SJSA1 (cell line): ENCODE data around the gene SOX12. TPM values are rescaled to one million over a fixed set of nuclear protein-coding genes. Genes with fewer than 3 reads are reported as not detected.
"Not testable (repeated sequence)": the region's sequence is repeated elsewhere in the genome, so short reads cannot be mapped to it uniquely, and the experiment has no call there.

Experiments
- DNase-seq, 2 experiments: peaks; one replicate each; pipeline ENCODE4 v3.0.0-alpha.2; 2015 to 2020; ENCODE audit warnings: low spot score in 2 of 2, low read depth in 1 of 2
- H3K27ac ChIP-seq: fragments of 250-450 bp; sonication (Bioruptor Pico); 2 replicates; pipeline ENCODE4 v1.5.1; 2020; ENCODE audit warnings: mild to moderate bottlenecking, moderate library complexity
- H3K27me3 ChIP-seq: fragments of 250-450 bp; sonication (Bioruptor Pico); replicated peaks from 2 replicates; pipeline ENCODE4 v1.5.1; 2020; ENCODE audit warnings: mild to moderate bottlenecking, moderate library complexity
- H3K36me3 ChIP-seq: fragments of 250-450 bp; sonication (Bioruptor Pico); 2 replicates; pipeline ENCODE4 v1.5.1; 2020; ENCODE audit warnings: mild to moderate bottlenecking
- H3K4me1 ChIP-seq: fragments of 250-450 bp; sonication (Bioruptor Pico); replicated peaks from 2 replicates; pipeline ENCODE4 v1.6.1; 2021; ENCODE audit warnings: mild to moderate bottlenecking
- H3K4me3 ChIP-seq: fragments of 250-450 bp; sonication (Bioruptor Pico); 2 replicates; pipeline ENCODE4 v1.5.1; 2020; ENCODE audit warnings: mild to moderate bottlenecking
- H3K9me3 ChIP-seq: fragments of 250-450 bp; sonication (Bioruptor Pico); replicated peaks from 2 replicates; pipeline ENCODE4 v1.5.1; 2020; ENCODE audit warnings: mild to moderate bottlenecking
- total RNA-seq: library from RNA; depleted of rRNA; stranded (reverse); fragments of >200 nt; shearing (Covaris generic); gene quantifications from 2 replicates; pipeline ENCODE4 v1.2.3, GENCODE V29; 2014

SOX12 gene
- total RNA-seq, 1 experiment from 2014 or later: 3.6 TPM

DNA sequence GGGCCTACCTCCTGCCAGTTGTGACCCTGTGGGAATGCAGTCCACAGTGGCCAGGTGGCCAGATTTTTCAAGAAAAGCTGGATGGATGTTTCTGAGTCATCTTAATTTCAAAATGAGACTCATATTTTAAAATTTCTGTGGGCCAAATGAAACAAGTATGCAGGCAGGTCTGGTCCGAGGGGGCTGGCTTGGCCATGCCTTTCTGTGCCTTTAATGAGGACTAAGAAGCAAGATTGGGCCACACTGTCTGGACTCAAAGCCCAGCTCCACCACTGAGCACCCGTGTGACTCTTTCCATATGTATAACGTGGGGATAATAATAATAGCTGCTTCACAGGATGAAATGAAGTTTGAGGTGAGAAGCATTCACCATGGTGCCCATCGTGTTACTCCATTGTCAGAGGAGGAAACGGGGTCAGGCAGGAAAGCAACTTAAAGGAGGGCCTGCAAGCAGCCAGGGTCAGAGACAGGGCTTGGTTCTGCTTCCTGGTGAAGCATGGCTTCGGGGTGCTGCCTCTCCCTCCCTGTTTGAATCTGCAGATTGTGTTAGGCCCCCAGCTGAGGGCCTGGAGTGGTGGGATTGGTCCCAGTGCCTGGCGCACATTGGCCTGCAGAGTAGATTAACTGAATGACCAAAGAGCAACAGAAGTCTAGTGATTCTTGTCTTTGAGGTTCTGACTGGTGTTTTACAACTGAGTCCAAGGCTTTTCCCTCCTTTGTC, 3.8 kb downstream of the SOX12 start:
- no peak for DNase-seq
- no peak overlapping the region for H3K27ac ChIP-seq
- H3K4me3 ChIP-seq: no peak overlapping the region
- H3K27me3 ChIP-seq: no peaks in the 10 kb centered on the region
- peaks cover 14% of the 10 kb centered on the region for H3K36me3 ChIP-seq
- no peaks in the 10 kb centered on the region; the same call in 1 of the 2 replicates for H3K9me3 ChIP-seq
- H3K4me1 ChIP-seq: peaks cover 41% of the 10 kb centered on the region

DNA sequence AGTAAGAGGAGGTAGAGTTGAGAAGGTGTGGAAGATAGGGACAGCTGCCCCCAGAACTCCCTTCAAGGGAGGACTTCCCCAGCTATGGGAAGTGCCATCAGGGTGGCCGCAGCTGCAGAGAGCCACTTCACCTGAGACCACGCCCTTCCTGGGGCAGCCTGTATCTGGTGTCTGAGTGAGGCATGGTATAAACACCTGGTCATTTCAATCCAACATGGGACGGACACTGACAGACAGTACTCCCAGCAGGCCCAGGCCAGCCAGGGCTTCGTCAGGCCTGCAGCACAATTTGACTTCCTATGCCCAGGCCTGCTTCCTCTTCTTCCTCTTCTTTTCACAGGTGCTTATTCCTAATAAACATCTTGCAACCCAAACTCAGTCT, 4.5 kb downstream of the SOX12 start:
- Histone ChIP-seq H3K27ac (no peak overlapping the region), H3K27me3 (no peaks in the 10 kb centered on the region), H3K9me3 (no peaks in the 10 kb centered on the region; the same call in 1 of the 2 replicates), H3K4me1 (peaks cover 34% of the 10 kb centered on the region), H3K36me3 (peaks cover 14% of the 10 kb centered on the region), H3K4me3 (no peak overlapping the region)
- DNase-seq: no peak

DNA sequence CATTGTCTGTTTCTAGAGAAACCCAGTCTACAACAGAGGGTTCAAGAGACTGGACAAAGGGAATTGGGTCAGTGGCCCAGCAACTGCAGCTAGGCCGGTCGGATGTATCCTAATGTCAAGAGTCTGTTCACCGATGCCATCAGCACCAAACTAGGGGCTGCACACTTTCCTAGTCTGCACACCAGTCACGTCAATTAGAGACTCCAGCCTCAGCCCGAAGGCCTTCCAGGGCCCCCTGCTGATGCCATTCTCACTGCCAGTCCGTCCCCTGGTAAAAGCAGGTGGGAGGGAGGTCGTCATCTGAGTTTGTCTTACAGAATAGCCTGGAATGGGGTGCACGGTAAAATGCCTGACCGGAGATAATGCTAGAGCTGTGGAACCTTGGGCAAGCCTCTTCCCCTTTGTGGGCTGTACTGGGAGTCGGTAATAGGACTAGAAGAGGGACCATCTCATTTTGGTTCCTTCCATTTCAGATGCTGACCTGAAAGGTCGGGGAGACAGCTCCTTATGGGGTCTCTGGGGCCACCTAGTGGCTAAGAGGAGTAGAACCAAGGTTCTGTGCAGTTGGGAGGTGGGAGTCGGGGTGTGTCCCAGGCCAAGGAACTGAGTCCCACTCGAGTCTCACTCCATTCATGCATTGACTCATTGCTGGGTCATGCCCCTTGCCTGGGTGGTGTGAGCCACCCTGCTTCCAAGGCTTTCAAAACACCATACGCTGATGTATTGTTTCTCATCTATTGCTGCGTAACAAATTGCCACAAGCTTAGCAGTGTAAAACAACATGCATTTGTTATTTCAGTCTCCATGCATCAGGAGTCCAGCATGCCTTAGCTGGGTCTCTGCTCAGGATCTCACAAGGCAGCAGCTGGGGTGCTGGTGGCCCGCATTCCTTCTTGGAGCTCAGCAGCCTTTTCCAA, 5.1 kb downstream of the SOX12 start:
- no peak overlapping the region; the same call in 1 of the 2 replicates for H3K27ac ChIP-seq

DNA sequence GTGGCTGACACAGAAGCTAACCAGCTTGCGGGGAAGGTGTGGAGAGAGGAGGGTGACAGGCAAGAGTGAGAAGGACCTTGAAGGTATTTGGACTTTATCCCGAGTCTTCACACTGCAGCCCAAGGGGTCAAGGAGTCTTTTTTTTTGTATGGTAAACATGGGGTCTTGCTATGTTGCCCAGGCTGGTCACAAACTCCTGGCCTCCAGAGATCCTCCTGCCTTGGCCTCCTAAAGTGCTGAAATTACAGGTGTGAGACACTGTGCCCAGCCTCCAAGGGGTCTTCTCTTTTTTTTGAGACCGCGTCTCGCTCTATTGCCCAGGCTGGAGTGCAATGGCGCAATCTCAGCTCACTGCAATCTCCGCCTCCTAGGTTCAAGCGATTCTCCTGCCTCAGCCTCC, 9.2 kb downstream of the SOX12 start:
- H3K4me1 ChIP-seq: peaks cover 10% of the 10 kb centered on the region
- H3K9me3 ChIP-seq: no peaks in the 10 kb centered on the region
- no peaks in the 10 kb centered on the region for H3K36me3 ChIP-seq
- H3K27ac ChIP-seq: no peak overlapping the region
- H3K4me3 ChIP-seq: no peak overlapping the region
- no peak for DNase-seq
- no peaks in the 10 kb centered on the region for H3K27me3 ChIP-seq

More for the DNA sequence above, 5.1 kb downstream of the SOX12 start:
- Histone ChIP-seq H3K27me3 (no peaks in the 10 kb centered on the region), H3K36me3 (peaks cover 14% of the 10 kb centered on the region), H3K9me3 (no peaks in the 10 kb centered on the region; the same call in 1 of the 2 replicates), H3K4me3 (no peak overlapping the region), H3K4me1 (peaks cover 31% of the 10 kb centered on the region)
- DNase-seq: peak; percentile 62 to 77

DNA sequence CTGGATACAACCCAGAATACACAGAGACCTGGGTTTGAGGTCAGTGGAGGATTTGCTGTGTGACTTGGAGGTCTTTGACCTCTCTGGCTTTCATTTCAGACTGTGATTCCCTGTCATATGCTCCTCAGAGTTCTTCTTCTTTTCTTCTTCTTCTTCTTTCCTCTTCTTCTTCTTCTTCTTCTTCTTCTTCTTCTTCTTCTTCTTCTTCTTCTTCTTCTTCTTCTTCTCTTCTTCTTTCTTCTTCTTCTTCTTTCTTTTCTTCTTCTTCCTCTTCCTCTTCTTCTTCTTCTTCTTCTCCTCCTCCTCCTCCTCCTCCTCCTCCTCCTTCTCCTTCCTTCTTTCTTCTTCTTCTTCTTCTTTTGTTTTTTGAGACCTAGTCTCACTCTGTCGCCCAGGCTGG, 10.7 kb downstream of the SOX12 start:
- not testable (repeated sequence) for H3K27me3 ChIP-seq, H3K4me1 ChIP-seq, DNase-seq, H3K27ac ChIP-seq, H3K36me3 ChIP-seq, H3K9me3 ChIP-seq, H3K4me3 ChIP-seq

DNA sequence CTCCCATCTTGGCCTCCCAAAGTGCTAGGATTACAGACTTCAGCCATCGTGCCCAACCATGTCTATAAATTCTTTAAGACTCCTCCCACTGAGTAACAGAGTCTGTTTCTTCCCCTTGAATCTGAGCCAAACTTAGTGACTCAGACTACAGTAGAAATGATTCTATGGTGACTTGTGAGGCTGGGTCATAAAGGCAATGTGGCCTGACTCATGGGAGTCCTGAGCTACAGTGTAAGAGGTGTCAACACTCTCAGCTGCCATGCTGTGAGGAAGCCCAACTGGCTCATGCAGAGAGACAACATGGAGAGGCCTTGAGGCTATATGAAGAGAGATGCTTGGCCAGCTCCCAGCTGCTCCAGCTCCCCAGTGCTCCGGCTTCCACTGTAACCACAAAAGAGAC, 16.3 kb downstream of the SOX12 start:
- no peak overlapping the region for H3K4me3 ChIP-seq
- peak; percentile 43 to 72 for DNase-seq
- 0 out of 2 replicates have a peak, but pooled peaks cover 3% of the 10 kb centered on the region for H3K36me3 ChIP-seq
- peaks cover 5% of the 10 kb centered on the region for H3K4me1 ChIP-seq
- peaks cover 9% of the 10 kb centered on the region for H3K9me3 ChIP-seq
- H3K27me3 ChIP-seq: no peaks in the 10 kb centered on the region
- no peak overlapping the region for H3K27ac ChIP-seq

DNA sequence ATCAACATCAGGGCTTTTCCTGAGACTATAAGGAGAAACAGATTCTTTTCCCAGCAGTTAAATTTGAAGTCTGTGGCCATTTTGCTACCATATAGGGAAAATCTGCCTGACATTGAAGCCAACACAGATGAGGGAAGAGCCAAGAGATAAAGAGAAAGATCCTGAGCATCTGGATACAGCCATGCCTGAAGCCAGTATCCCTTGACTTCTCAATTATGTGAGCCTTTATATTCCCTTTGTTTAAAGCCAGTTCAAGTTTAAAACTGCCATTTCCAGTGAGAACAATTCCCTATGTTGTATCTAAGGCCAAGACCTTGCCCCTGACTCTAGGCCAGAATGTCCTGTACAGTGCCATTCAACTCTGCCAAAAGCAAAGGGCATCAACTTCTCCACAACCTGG, 17.8 kb downstream of the SOX12 start:
- Histone ChIP-seq H3K36me3 (0 out of 2 replicates have a peak, but pooled peaks cover 3% of the 10 kb centered on the region), H3K4me1 (peaks cover 5% of the 10 kb centered on the region)
- DNase-seq: no peak

DNA sequence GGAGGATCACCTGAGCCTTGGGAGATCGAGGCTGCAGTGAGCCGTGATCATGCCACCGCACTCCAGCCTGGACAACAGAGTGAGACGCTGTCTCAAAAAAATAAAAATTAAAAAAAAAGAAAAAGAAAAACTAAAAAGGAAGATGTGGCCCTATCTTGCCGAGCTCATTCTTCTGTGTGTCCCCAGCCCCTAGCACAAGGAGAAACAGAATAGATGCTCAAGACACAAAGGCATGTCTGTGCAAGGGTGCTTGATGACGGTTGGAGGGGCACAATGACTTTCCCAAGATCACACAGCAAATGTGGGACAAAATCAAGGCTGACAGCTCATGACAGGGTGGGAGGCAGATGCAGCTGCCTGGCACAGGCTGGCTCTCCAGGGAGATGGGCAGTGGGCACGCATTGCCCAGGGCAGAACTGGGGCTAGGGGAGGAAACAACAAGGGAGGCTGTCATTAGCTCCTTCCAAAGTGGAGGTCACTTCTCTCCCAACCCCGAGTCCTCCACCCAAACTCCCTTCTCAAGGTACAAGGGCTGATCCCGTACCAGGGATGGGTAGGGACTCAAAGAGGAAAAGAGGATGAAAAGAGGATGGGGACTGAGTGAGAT, 20.8 kb downstream of the SOX12 start:
- peaks cover 9% of the 10 kb centered on the region for H3K9me3 ChIP-seq
- peak overlapping the region; percentile 60 for H3K4me3 ChIP-seq
- peaks cover 9% of the 10 kb centered on the region for H3K4me1 ChIP-seq
- peaks cover 22% of the 10 kb centered on the region for H3K36me3 ChIP-seq
- H3K27me3 ChIP-seq: no peaks in the 10 kb centered on the region
- no peak for DNase-seq
- peak overlapping the region; percentile 67 for H3K27ac ChIP-seq

More for the DNA sequence above, 17.8 kb downstream of the SOX12 start:
- Histone ChIP-seq H3K27me3 (no peaks in the 10 kb centered on the region), H3K9me3 (peaks cover 9% of the 10 kb centered on the region), H3K4me3 (no peak overlapping the region), H3K27ac (no peak overlapping the region)

DNA sequence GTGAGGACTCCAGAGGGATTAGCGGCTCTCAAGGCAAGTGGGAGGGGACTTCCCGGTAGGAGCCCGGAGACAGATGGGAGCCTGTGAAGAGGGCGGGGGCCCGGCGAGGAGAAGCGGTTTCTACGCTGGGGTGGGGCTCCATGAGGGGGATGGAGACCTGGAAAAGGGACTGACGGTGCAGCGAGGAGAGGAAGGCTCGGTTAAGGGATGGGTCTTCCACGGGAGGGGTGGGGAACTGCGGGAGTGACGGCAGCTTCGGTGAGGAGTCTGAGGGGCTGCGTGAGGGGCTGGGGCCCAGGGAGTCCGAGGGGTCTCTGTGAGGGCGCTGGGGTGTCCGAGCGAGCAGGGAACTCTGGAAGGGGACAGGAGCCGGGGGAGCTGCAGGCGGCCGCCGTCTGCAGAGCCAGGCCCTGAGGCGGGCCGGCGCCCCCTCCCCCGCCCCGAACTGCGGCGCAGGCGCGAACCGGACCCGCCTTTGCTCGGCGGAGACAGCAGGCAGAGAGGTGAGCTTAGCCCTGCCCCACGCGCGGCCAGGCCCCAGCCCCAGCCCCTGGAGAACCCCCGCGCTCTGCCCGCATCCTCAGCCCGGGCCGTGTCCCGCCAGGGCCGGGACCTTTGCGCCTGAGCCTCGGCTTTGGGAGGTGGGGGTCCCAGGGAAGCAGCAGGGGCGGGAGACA, 21.4 kb downstream of the SOX12 start, which contains the start of gene NRSN2:
Gene NRSN2, plus strand, starts transcription at position 472 of the 677 bp plus-strand sequence. CDS start 2,533 bp downstream, outside the sequence.
- H3K27ac ChIP-seq: peak within 1 kb of the TSS; percentile 67
- H3K27me3 ChIP-seq: no peaks in the 10 kb centered on the region
- H3K9me3 ChIP-seq: peaks cover 5% of the 10 kb centered on the region
- DNase-seq: peak; percentile 62 to 82
- H3K36me3 ChIP-seq: peaks cover 27% of the 10 kb centered on the region
- H3K4me3 ChIP-seq: peak within 1 kb of the TSS; percentile 60
- peaks cover 9% of the 10 kb centered on the region for H3K4me1 ChIP-seq

DNA sequence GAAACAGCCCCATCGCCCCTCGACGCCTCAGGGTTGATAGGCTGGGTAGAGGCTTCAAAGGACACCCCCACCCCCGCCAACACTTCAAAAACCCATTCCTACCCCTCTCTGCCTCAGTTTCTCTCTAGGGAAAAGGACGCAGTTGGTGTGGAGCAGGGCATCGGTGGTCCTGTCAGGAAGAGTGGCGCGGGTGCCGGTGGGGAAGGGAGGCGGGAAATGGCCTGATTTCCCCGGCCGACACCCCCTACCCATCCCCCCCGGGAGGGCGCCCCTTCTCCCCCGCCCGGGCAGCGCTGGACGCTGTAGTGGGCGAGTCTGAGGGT, 21.9 kb downstream of the SOX12 start:
- peaks cover under 1% of the 10 kb centered on the region; the same call in 1 of the 2 replicates for H3K9me3 ChIP-seq
- no peaks in the 10 kb centered on the region for H3K27me3 ChIP-seq
- H3K36me3 ChIP-seq: peaks cover 31% of the 10 kb centered on the region
- peaks cover 9% of the 10 kb centered on the region for H3K4me1 ChIP-seq
- H3K4me3 ChIP-seq: peak overlapping the region; percentile 60
- DNase-seq: no peak
- H3K27ac ChIP-seq: peak overlapping the region; percentile 67

DNA sequence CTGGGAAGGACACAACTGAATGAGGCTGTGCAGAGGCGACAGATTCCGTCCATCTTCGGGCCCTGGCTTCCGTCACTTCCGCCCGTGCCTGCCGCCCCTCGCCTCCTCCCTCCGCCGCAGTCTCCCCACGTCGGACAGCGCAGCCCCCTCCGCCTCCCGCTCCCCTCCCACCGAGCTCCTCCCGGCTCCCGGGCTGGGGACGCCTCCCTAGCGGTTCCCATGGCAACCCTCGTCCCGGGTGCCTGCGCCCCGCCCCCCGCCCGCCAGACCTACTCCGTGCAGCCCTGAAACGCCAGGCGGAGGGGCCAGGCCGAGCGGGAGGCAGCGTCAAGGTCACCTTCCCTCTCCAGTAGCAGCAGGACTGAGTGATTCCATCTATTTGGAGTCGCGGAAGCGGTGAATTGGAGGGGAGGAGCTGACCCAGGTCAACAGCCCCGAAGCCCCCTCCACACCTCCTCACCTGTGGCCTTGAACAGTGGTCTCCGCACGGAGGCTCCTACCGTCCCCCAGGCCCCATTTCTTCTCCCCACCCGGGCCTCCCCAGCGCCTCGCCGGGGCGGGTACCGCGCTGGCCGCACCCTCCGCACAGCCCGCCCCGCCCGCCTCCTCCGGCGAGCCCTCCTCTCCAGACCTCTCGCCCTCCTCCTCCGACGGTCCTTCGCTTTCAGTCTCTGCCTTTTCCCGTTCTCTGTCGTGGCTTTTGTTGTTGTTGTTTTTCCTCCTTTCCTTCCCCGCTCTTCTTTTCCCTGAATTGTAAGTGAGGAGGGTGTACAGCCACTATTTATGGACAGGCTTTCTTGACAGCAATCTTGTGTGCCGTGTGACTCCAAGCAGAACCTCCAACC, 22.5 kb downstream of the SOX12 start:
- no peaks in the 10 kb centered on the region for H3K9me3 ChIP-seq
- peak overlapping the region; percentile 60 for H3K4me3 ChIP-seq
- peaks cover 37% of the 10 kb centered on the region for H3K36me3 ChIP-seq
- peak; percentile 89 to 98 for DNase-seq
- H3K27ac ChIP-seq: peak overlapping the region; percentile 67
- no peaks in the 10 kb centered on the region for H3K27me3 ChIP-seq
- H3K4me1 ChIP-seq: peaks cover 9% of the 10 kb centered on the region

DNA sequence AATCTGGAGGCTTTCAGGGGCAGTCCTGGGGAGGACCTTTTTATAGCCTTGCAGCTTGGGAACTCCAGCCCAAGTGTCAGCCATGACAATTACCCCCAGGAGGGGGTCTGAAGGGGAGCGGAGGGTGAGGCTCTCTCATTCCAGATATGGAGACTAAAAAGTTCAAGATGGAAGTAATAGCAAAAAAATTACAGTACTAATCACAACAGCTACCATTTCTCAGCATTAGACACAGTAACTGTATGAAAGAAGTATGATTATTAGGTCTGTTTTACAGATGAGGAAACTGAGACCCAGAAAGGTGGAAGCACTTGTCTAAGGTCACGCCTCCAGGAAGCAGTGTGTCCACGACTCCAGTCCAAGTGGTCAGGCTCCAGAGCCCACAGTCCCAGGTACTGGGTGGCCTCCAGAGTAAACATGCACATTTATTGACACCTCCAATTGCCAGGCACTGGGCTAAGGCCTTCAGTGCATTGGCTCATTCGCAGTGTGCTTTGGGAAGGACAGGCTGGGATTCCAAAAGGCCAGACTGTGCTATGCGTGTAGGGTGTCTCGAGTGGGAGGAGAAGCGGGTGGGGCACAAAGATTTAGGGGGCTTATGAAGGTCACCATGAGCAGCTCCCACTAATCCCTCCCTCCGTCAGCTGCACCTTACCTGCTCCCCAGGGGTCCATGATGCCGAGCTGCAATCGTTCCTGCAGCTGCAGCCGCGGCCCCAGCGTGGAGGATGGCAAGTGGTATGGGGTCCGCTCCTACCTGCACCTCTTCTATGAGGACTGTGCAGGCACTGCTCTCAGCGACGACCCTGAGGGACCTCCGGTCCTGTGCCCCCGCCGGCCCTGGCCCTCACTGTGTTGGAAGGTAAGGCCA, 23.9 kb downstream of the SOX12 start:
- Histone ChIP-seq H3K27me3 (no peaks in the 10 kb centered on the region), H3K4me1 (peaks cover 9% of the 10 kb centered on the region), H3K36me3 (peaks cover 47% of the 10 kb centered on the region), H3K9me3 (no peaks in the 10 kb centered on the region), H3K27ac (no peak overlapping the region), H3K4me3 (no peak overlapping the region)
- no peak for DNase-seq
